Stimulated activated naive CD4-positive, alpha-beta T cell treated with Interleukin-2 at 50 U/mL for 16 hours (primary cell): ENCODE data around the gene SIPA1.
"Not testable (repeated sequence)": the region's sequence is repeated elsewhere in the genome, so short reads cannot be mapped to it uniquely, and the experiment has no call there.

Experiments
- DNase-seq: peaks from one replicate; lab custom pipeline; 2025; lab: John Stamatoyannopoulos, UW

The SIPA1 gene

GRCh38 chr11:65658174-65659021, 20.5 kb downstream of the SIPA1 start:
- no peak for DNase-seq

- no peak for DNase-seq
Measured at GRCh38 chr11:65660038-65660437, 22.1 kb downstream of the SIPA1 start.

DNA sequence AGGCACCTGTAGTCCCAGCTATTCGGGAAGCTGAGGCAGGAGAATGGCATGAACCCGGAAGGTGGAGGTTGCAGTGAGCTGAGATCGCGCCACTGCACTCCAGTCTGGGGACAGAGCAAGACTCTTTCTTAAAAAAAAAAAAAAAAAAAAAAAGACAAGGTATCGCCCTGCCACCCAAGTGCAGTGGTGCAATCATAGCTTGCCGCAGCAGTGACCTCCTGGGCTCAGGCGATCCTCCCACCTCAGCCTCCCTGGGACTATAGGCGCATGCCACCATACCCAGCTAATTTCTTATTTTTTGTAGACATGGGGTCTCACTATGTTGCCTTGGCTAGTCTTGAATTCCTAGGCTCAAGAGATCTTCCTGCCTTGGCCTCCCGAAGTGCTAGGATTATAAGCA, 23.0 kb downstream of the SIPA1 start:
- not testable (repeated sequence) for DNase-seq

- no peak for DNase-seq
Measured at GRCh38 chr11:65661599-65662246, 23.8 kb downstream of the SIPA1 start.

DNA sequence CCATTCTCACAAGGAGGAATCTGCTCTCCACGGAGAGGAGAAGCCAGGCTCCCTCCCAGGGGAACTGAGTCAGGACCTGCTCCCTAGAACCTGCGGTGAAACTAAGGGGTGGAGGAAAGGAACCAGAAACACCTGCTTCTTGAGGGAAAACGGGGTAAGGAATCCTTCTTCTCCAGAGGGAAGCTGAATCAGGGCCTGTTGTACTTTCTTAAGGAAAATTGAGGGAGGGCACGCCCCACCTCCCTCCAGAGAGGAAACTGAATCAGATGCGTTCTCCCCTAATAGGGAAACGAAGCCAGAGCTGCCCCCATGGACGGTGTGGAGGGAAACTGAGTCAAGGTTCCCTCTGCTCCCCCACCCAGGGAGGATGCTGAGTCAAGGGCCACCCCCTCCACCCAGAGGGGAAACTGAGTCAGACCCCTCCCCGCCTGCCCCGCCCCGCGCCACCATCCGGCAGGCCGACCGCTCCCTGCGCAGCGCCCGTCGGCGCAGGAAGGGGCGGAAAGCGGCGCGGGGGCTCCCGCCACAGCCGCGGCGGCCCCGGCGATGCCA, 24.4 kb downstream of the SIPA1 start:
- no peak for DNase-seq

DNA sequence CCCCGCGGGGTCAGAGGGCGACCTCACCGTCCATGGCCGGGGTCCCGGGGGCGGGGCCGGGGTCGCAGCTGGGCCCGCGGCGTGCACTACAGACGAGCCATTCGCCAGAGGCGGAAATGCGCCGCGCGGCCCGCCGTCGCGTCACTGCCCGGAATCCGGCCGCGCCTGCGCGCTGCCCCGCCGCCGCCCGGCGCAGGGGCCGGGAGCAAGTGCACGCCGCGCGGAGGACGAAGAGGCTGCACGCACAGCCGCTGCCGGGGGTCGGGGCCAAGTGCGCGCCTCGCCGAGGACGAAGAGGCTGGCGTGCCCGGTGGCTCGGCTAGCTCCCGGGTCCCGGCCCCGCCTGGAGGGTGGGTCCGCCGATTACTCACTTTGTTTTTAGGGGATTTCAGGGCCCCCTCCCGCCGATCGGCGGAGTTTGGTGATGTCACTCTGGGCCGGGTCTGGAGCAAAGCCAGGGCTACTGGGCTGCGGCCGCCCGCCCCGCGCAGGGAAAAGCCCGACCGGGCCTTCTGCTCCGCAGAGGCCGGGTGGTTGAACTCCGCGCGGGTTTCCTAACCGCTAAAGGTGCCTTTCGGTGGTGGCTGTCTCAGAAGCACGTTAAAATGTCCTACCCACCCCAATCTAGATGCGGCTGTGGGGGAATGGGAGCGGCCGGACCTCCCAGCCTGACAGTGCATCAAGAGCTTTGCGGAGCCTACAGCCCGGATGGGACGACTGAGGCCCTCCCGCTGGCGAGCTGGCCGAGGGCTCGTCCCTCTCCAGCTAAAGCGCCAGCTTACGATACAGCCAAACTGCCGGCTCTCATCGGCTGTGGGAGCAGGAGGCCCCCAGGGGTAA, 25.1 kb downstream of the SIPA1 start, which contains the start of gene RELA:
TSS of gene RELA (minus strand) at position 118 of the 840 bp plus-strand sequence. CDS start at position 34, 84 bp downstream.
- peak; percentile 90 for DNase-seq

GRCh38 chr11:65663639-65664200, 25.8 kb downstream of the SIPA1 start:
- DNase-seq, result peak; percentile 56

DNA sequence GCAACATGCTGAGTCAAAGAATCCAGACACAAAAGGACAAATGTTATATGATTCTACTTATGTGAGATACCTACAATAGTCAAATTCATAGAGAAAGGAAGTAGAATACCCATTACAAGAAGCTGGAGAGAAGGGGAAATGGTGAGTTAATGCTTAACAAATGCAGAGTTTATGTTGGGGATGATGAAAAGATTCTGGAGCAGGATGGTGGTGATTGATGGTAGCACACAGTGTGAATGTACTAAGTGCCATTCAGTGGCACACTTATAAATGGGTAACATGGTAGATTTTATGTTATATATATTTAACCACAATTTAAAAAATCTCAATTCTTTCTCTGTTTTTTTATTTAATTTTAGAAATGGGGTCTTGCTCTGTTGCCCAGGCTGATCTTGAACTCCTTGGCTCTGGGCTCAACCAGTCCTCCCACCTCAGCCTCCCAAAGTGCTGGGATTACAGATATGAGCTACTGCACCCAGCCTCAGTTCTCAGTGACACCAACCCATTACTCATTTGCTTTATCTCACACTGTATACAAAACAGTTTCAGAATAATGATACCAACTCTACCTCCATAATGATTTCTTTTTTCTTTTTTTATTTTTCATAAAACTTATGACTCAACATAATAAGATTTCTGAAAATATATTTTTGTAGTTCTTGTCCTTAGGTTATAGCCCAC, 34.4 kb downstream of the SIPA1 start:
- DNase-seq, result no peak

DNA sequence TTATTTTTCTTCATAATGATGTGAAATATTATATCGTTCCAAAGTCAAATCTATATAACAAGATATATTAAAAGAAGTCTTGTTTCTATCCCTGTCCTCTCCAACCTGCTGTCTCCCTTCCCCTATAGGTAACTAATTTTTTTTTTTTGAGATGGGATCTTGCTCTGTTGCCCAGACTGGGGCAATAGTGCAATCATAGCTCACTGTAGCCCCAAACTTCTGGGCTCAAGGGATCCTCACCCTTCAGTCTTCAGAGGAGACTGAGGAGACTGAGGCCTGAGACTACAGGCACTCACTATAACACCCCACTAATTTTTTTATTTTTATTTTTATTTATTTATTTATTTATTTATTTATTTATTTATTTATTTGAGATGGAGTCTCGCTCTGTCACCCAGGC, 35.1 kb downstream of the SIPA1 start:
- no peak for DNase-seq

- no peak for DNase-seq
Measured at GRCh38 chr11:65680192-65680743, 42.4 kb downstream of the SIPA1 start.

DNA sequence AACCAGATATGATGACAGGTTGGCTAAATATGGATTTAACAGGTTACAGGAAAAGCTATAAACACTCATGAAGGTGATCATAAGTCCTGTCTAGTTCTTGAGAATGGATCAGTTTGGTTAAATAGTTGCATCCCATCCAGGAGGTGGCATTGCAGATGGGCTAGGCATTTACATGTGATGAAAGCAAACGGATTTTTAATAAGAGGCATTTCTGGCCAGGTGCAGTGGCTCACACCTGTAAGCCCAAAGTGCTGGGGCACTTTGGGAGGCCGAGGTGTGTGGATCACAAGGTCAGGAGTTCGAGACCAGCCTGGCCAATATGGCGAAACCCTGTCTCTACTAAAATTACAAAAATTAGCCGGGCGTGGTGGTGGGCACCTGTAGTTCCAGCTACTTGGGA, 45.6 kb downstream of the SIPA1 start:
- not testable (repeated sequence) for DNase-seq

DNA sequence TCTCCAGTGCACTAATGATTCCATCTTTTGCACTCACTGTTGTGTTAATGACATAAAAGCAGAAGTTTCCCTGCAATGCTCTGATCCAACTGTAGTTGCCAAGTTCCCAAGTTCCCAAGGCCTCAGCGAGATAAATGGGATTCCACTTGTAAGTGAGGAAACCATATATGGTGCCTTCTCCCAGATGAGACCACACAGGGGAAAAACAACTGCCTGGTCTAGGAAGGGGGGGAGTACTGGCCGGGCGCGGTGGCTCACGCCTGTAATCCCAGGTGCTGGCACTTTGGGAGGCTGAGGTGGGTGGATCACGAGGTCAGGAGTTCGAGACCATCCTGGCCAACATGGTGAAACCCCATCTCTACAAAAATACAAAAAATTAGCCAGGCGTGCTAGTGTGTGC, 48.1 kb downstream of the SIPA1 start:
- no peak for DNase-seq

- not testable (repeated sequence) for DNase-seq
Measured at GRCh38 chr11:65691847-65692246, 53.9 kb downstream of the SIPA1 start.

DNA sequence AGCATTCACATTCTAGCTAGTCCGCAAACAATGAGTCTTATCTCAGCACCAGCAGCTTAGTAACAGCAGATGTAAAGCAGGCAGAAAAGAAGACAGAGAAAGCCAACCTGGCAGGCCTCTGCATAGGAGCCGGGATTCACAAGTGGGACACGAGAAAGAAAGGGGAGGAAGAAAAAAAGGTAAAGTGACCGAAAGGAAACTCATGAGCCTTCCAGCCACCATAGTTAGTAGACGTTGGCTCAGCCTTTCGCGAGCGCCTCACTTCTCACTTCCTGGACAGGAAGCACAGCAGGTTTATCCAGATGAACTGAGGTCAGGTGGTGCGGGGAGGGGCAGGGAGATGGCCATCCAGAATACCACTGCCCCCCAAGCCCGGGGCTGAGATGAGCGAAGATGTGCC, 54.5 kb downstream of the SIPA1 start:
- DNase-seq, result no peak

DNA sequence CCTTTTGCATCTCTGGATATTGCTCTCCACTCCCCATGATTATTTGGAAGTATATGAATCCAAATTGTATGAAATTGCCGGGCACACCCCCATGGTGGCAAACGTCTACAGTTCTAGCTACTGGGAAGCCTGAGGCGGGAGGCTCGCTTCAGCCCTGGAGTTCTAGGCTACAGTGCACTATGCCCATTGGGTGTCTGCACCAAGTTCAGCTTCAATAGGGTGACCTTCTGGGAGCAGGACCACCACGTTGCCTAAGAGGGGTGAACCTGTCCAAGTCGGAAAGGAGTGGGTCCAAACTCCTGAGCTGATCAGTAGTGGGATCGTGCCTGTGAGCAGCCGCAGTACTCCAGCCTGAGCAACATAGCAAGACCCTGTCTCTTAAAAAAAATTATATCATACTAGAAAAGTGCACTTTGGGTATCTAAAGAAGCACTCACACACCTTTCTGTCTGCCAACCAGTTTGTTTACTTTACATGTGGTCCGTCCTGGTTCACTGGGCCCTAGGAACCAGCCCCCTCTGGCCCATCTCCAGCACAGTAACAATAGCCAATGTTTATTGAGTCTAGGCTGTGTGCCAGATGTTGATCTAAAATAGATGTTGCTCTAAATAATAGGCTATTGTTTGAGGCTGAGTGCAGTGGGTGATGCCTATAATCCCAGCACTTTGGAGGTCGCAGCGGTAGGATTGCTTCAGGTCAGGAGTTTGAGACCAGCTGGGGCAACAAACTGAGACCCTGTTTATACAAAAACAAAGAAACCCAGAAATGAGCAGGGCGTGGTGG, 57.7 kb downstream of the SIPA1 start:
- DNase-seq, result no peak

GRCh38 chr11:65696802-65697552, 59.1 kb downstream of the SIPA1 start:
- DNase-seq, result no peak

DNA sequence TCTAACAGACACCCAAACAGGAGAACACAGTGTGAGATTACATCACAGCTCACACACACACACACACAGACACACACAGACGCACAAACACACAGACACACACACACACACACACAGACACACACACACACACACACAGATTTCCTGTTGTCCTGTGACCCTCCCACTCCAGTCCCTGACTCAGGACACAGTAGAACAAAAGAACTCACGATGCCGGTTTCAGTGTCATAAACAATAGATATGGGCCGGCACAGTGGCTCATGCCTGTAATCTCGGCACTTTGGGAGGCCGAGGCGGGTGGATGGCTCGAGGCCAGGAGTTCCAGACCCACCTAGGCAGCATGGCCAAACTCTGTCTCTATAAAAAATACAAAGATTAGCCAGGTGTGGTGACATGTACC, 60.3 kb downstream of the SIPA1 start:
- no peak for DNase-seq

- DNase-seq, result no peak
Measured at GRCh38 chr11:65699306-65699705, 61.4 kb downstream of the SIPA1 start.

DNA sequence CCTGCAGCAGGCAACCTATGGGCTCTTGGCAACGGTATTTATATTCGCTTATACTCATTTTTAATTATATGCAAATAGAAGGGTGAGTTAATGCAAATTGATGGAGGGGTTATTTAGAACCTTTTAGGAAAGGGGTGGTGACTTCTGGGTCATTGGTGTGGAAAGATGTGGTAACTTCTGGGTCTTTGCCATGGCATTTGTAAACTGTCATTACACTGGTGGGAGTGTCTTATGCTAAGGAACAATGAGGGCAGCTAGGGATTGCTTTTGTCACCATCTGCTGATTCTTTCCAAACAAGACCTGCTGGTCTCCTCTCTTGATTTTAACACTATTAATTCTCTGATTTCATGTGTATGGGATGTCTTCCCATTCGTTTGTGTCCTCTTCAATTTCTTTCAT, 62.5 kb downstream of the SIPA1 start:
- no peak for DNase-seq
